RWPE2 (cell line): ENCODE measurements around the gene PLCL1.

Experiments
- ATAC-seq: fragments of 200-7000 bp; cut with Tn5 transposase; 3 replicates; pipeline ENCODE4 v1.9.1; 2021; ENCODE audit warnings: low read depth
- DNase-seq: peaks from one replicate; pipeline ENCODE4 v3.0.0-alpha.2; 2020; ENCODE audit warnings: low spot score
- H3K27ac ChIP-seq: fragments of 450-650 bp; 2 replicates; pipeline ENCODE4 v1.5.1; 2017; ENCODE audit warnings: mild to moderate bottlenecking; ENCODE audit not compliant: poor library complexity, severe bottlenecking
- H3K27me3 ChIP-seq: fragments of 250-450 bp; sonication (Bioruptor Pico); 2 replicates; pipeline ENCODE4 v1.5.1; 2021; ENCODE audit warnings: mild to moderate bottlenecking, moderate library complexity; ENCODE audit not compliant: insufficient read depth, poor library complexity, severe bottlenecking
- H3K36me3 ChIP-seq: fragments of 250-450 bp; sonication (Bioruptor Pico); 2 replicates; pipeline ENCODE4 v1.5.1; 2020; ENCODE audit warnings: low read depth, mild to moderate bottlenecking, moderate library complexity
- H3K4me1 ChIP-seq: fragments of 250-450 bp; sonication (Bioruptor Pico); 2 replicates; pipeline ENCODE4 v1.5.1; 2021; ENCODE audit warnings: mild to moderate bottlenecking, moderate library complexity; ENCODE audit not compliant: insufficient read depth, poor library complexity, severe bottlenecking
- H3K4me3 ChIP-seq: fragments of 250-450 bp; sonication (Bioruptor Pico); 2 replicates; pipeline ENCODE4 v1.5.1; 2021; ENCODE audit warnings: mild to moderate bottlenecking, moderate library complexity; ENCODE audit not compliant: severe bottlenecking
- H3K9me3 ChIP-seq: fragments of 250-450 bp; sonication (Bioruptor Pico); 2 replicates; pipeline ENCODE4 v1.5.1; 2021; ENCODE audit warnings: mild to moderate bottlenecking, moderate library complexity; ENCODE audit not compliant: severe bottlenecking
- TF ChIP-seq, protein P1 (sequence below): fragments of 450-650 bp; IDR thresholded peaks from one replicate; pipeline ENCODE4 v1.5.1; 2017; ENCODE audit warnings: mild to moderate bottlenecking, moderate library complexity; ENCODE audit not compliant: poor library complexity, severe bottlenecking

Gene PLCL1

DNA sequence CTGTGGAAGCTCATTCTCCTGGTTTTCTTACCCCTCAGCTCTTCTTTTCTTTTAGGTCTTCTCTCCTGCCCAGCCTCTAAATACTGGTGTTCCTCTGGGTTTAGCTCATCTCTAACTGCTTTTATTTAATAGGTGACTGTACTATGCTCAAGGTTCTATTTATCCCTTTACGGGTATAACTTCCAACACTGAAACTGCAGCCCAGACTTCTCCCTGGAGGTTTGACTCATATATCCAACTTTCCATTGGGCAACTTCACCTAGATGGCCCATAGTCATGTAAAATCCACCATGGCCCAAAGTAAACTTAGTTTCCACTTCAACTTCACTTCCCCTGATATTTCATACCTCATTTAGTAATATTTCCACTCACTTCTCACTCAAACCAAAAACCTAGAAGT, 273.1 kb downstream of the PLCL1 start:
- Histone ChIP-seq H3K36me3 (no peaks in the 10 kb centered on the region), H3K9me3 (no peaks in the 10 kb centered on the region), H3K4me3 (no peak overlapping the region), H3K27ac (no peak overlapping the region), H3K4me1 (no peaks in the 10 kb centered on the region), H3K27me3 (no peaks in the 10 kb centered on the region)
- no peak for ATAC-seq
- TF ChIP-seq, protein P1, sequence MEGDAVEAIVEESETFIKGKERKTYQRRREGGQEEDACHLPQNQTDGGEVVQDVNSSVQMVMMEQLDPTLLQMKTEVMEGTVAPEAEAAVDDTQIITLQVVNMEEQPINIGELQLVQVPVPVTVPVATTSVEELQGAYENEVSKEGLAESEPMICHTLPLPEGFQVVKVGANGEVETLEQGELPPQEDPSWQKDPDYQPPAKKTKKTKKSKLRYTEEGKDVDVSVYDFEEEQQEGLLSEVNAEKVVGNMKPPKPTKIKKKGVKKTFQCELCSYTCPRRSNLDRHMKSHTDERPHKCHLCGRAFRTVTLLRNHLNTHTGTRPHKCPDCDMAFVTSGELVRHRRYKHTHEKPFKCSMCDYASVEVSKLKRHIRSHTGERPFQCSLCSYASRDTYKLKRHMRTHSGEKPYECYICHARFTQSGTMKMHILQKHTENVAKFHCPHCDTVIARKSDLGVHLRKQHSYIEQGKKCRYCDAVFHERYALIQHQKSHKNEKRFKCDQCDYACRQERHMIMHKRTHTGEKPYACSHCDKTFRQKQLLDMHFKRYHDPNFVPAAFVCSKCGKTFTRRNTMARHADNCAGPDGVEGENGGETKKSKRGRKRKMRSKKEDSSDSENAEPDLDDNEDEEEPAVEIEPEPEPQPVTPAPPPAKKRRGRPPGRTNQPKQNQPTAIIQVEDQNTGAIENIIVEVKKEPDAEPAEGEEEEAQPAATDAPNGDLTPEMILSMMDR: no peak
- no peak for DNase-seq

DNA sequence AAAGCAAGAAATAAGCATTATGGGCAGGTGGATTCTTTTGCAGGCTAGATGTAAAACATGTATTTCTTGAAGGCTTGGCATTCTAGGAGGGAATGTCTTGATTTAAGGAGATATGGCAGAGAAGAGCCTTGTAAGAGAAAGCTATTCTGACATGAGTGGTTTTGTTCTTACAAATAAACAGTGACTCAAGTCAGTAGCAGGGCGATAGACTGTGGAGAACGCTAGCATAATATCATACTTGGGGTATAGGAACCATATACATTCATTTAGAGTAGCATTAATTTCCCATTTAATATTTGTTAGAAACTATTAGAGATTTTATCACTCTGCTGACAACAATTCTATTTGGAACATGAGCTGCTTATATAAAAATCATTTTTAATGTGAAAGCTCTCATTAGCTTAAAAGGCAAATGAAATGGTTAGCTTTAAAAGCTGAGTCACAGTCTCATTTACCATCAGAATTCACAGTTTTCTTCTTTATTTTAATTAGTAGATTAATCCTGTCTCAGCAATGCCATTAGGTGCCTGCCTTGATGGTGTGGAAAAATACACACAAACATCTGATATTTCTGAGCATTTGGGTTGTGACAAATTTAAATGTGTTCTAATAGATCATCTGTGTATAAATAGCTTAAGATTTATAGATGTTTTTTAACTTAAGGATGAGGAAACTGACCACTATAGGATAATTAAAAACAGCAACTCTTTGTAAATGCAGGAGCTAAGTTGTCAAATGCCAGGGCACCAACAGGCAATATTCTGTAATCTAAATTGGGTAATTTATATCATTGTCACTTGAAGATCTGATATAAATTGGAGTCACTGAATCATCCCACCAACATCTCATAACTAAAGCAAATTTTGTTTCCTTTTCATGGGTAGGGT, 276.7 kb downstream of the PLCL1 start:
- ATAC-seq: no peak
- TF ChIP-seq, protein P1: no peak

DNA sequence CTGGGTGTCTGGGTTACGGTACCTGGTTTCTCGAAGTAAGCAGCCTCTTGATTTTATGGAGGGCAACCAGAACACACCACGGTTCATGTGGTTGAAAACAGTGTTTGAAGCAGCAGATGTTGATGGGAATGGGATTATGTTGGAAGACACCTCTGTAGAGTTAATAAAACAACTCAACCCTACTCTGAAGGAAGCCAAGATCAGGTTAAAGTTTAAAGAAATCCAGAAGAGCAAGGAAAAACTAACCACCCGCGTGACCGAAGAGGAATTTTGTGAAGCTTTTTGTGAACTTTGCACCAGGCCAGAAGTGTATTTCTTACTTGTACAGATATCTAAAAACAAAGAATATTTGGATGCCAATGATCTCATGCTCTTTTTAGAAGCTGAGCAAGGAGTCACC, 279.8 kb downstream of the PLCL1 start:
- H3K27ac ChIP-seq: no peak overlapping the region
- no peaks in the 10 kb centered on the region for H3K27me3 ChIP-seq
- H3K4me1 ChIP-seq: no peaks in the 10 kb centered on the region
- H3K4me3 ChIP-seq: no peak overlapping the region
- no peaks in the 10 kb centered on the region for H3K36me3 ChIP-seq
- no peak for DNase-seq
- TF ChIP-seq, protein P1: no peak
- ATAC-seq: no peak
- H3K9me3 ChIP-seq: no peaks in the 10 kb centered on the region

More for the DNA sequence above, 276.7 kb downstream of the PLCL1 start:
- no peaks in the 10 kb centered on the region for H3K9me3 ChIP-seq
- no peak for DNase-seq
- H3K4me1 ChIP-seq: no peaks in the 10 kb centered on the region
- no peak overlapping the region for H3K4me3 ChIP-seq
- no peaks in the 10 kb centered on the region for H3K27me3 ChIP-seq
- no peaks in the 10 kb centered on the region for H3K36me3 ChIP-seq
- no peak overlapping the region for H3K27ac ChIP-seq

DNA sequence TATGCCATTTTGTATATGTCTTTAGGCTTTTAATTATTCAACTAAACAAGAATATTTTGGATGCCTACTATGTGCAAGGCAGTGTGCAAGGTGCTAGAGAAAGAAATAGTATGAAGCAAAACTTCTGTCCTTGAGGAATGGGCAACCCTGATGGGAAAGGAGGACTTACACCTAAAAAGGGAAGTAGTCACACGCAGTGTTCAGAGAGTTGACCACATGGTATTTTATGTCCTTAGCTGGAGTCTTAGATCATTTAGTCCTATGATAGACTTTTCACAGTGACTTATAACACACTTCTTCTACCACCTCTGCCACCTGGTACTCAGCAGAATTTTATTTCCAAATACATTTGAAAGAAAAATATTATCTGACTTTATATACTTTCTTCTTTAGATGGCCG, 291.6 kb downstream of the PLCL1 start:
- Histone ChIP-seq H3K4me3 (no peak overlapping the region), H3K27ac (no peak overlapping the region), H3K9me3 (no peaks in the 10 kb centered on the region), H3K36me3 (no peaks in the 10 kb centered on the region), H3K27me3 (no peaks in the 10 kb centered on the region), H3K4me1 (no peaks in the 10 kb centered on the region)
- TF ChIP-seq, protein P1: no peak
- DNase-seq: no peak
- ATAC-seq: no peak

DNA sequence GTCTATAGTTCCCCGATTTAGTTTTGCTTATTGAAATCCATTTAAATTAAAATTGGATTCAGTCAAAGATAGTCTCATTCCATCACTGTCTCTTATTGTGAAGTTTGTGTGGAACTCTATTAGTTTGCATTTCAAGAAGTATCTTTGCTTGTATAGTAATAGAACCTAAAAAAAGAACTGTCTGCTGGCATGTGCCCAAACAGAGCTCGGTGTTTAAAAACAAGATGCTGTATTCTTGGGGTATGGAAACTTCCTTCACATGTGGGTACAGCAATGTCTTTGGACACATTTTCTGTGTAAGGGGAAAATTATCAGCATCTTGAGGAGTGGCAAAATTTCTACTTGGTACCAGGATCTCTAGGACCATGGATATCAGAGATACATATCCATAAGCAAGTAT, 292.6 kb downstream of the PLCL1 start:
- ATAC-seq (no peak), DNase-seq (no peak)
- H3K27ac ChIP-seq: no peak overlapping the region
- TF ChIP-seq, protein P1: no peak
- H3K4me3 ChIP-seq: no peak overlapping the region
- no peaks in the 10 kb centered on the region for H3K27me3 ChIP-seq
- H3K9me3 ChIP-seq: no peaks in the 10 kb centered on the region
- H3K36me3 ChIP-seq: no peaks in the 10 kb centered on the region
- no peaks in the 10 kb centered on the region for H3K4me1 ChIP-seq
